Tibial nerve (tissue), 4 donors: Measurements from ENCODE around the gene TMEM181.

Experiments
- CTCF ChIP-seq, 5 experiments: fragments of 200-600 bp in 3 of 5; fragments of 450-650 bp in 2 of 5; sonication (generic) in 3 of 5; IDR thresholded peaks; one replicate each; pipeline ENCODE4 v1.5.1; 2016 to 2019; ENCODE audit warnings: antibody characterized with exemption in 5 of 5, mild to moderate bottlenecking in 3 of 5, moderate library complexity in 2 of 5
- EP300 ChIP-seq, 2 donors: sonication (generic); formaldehyde crosslinking; IDR thresholded peaks; one replicate each; pipeline ENCODE4 v1.6.1; 2017; ENCODE audit warnings: antibody characterized with exemption in 2 of 2, mild to moderate bottlenecking in 1 of 2
- POLR2A ChIP-seq, 2 donors: fragments of 450-650 bp; IDR thresholded peaks; one replicate each; pipeline ENCODE4 v1.6.1; 2017; ENCODE audit warnings: antibody characterized with exemption in 2 of 2, mild to moderate bottlenecking in 2 of 2, moderate library complexity in 2 of 2

GRCh38 chr6:158636778-158637177 is 76.9 kb downstream of the TMEM181 start:
- TF ChIP-seq POLR2A (IDR thresholded peaks at IDR 0.05) (no peak), CTCF (IDR thresholded peaks at IDR 0.05) (no peak), EP300 (IDR thresholded peaks at IDR 0.05) (no peak)
